ENCODE results near the gene HS3ST4.

Gene HS3ST4

GRCh38 chr16:25834101-25834500 is 142.3 kb downstream of the HS3ST4 start:
- Histone ChIP-seq H3K4me1 (ENCODE audit: insufficient read depth, low read length) (peaks cover 14% of the 10 kb centered on the region), H3K9me3 (ENCODE audit: insufficient read depth, low read depth, low read length) (0 out of 2 replicates have a peak, but pooled peaks cover under 1% of the 10 kb centered on the region), H3K27me3 (ENCODE audit: insufficient read depth, low read length) (no peaks in the 10 kb centered on the region), H3K27ac (ENCODE audit: low read length) (no peak overlapping the region), H3K4me3 (ENCODE audit: low read length) (no peak overlapping the region), H3K9ac (ENCODE audit: low read depth, low read length) (no peak overlapping the region), H3K36me3 (ENCODE audit: insufficient read depth, low read depth, low read length) (no peaks in the 10 kb centered on the region)

DNA sequence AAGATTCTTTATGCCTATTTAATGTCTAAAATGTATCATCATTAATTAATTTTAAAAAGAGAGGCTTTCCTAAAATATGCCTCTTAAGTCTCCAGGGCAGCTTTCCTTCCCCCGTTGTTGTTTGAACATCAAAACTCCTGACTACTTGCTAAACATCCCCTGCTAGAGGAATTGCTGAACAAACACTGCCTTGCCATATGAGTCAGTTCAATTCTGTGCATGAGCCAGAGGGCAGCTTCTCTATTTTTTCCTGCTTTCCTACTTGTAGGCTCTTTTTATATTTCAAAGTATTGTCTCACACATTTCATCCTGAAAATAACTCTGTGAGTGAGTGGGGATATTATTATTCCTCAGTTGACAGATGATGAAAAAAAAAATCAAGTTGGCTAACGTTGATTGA is 143.4 kb downstream of the HS3ST4 start:
- Histone ChIP-seq H3K9me3 (ENCODE audit: insufficient read depth, low read depth, low read length) (no peaks in the 10 kb centered on the region), H3K27ac (ENCODE audit: low read length) (no peak overlapping the region)

DNA sequence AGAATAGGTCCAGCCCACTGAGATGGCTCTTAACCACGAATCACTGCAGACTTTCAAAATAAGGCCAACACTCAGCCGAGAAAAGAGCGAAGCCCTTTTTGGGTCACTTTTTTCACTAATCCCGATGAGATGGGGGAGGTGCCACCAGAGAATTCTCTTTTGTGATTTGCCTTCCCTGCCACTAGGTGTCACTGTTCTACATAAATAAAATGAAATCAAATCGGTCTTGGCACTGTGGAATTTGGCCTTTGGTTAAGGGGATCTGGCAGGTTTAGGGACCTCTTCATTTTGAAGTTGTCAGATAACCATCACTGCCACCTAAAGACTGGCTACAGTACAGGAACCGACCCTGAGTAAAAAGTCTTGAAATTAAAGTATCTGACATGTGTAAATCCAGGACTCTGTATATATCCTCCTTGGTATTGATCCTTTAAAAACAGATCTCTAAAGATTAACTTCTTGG is 147.0 kb downstream of the HS3ST4 start:
- Histone ChIP-seq H3K36me3 (ENCODE audit: insufficient read depth, low read depth, low read length) (no peaks in the 10 kb centered on the region), H3K4me3 (ENCODE audit: low read length) (peak overlapping the region; percentile 48; the same call in 1 of the 2 replicates), H3K27me3 (ENCODE audit: insufficient read depth, low read length) (no peaks in the 10 kb centered on the region), H3K4me1 (ENCODE audit: insufficient read depth, low read length) (peaks cover 9% of the 10 kb centered on the region), H3K27ac (ENCODE audit: low read length) (no peak overlapping the region), H3K9ac (ENCODE audit: low read depth, low read length) (no peak overlapping the region; the same call in 1 of the 2 replicates), H3K9me3 (ENCODE audit: insufficient read depth, low read depth, low read length) (no peaks in the 10 kb centered on the region)

More for the DNA sequence above, 143.4 kb downstream of the HS3ST4 start:
- H3K4me1 ChIP-seq (ENCODE audit: insufficient read depth, low read length): peaks cover 14% of the 10 kb centered on the region
- no peak overlapping the region for H3K9ac ChIP-seq (ENCODE audit: low read depth, low read length)
- no peaks in the 10 kb centered on the region for H3K27me3 ChIP-seq (ENCODE audit: insufficient read depth, low read length)
- no peak overlapping the region for H3K4me3 ChIP-seq (ENCODE audit: low read length)
- no peaks in the 10 kb centered on the region for H3K36me3 ChIP-seq (ENCODE audit: insufficient read depth, low read depth, low read length)

DNA sequence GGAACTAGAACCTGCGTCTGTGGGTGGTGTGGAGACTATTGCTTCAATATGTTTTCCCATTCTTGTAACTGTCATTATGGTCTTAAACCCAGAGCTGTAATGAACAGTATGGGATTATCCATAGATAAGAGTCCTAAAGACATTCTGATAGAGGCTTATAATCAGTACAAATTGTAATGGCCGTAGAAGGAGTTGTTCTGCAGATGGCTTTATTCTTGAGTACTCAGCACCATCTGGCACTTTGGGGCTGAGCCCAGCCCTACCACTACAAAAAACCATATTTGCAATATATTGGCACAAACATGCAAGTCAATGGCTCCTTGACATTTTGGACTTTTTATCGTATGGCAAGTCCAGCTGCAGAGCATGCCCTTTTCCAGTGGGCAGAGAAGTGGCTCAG is 150.0 kb downstream of the HS3ST4 start:
- no peaks in the 10 kb centered on the region for H3K27me3 ChIP-seq (ENCODE audit: insufficient read depth, low read length)
- H3K4me1 ChIP-seq (ENCODE audit: insufficient read depth, low read length): peaks cover 7% of the 10 kb centered on the region; the same call in 1 of the 2 replicates
- H3K4me3 ChIP-seq (ENCODE audit: low read length): no peak overlapping the region
- no peaks in the 10 kb centered on the region for H3K9me3 ChIP-seq (ENCODE audit: insufficient read depth, low read depth, low read length)
- no peaks in the 10 kb centered on the region for H3K36me3 ChIP-seq (ENCODE audit: insufficient read depth, low read depth, low read length)
- no peak overlapping the region for H3K9ac ChIP-seq (ENCODE audit: low read depth, low read length)
- H3K27ac ChIP-seq (ENCODE audit: low read length): no peak overlapping the region

GRCh38 chr16:25845901-25846300 is 154.1 kb downstream of the HS3ST4 start:
- Histone ChIP-seq H3K36me3 (ENCODE audit: insufficient read depth, low read depth, low read length) (no peaks in the 10 kb centered on the region), H3K4me1 (ENCODE audit: insufficient read depth, low read length) (no peaks in the 10 kb centered on the region), H3K9ac (ENCODE audit: low read depth, low read length) (no peak overlapping the region), H3K27me3 (ENCODE audit: insufficient read depth, low read length) (no peaks in the 10 kb centered on the region), H3K27ac (ENCODE audit: low read length) (no peak overlapping the region), H3K9me3 (ENCODE audit: insufficient read depth, low read depth, low read length) (no peaks in the 10 kb centered on the region), H3K4me3 (ENCODE audit: low read length) (no peak overlapping the region)

DNA sequence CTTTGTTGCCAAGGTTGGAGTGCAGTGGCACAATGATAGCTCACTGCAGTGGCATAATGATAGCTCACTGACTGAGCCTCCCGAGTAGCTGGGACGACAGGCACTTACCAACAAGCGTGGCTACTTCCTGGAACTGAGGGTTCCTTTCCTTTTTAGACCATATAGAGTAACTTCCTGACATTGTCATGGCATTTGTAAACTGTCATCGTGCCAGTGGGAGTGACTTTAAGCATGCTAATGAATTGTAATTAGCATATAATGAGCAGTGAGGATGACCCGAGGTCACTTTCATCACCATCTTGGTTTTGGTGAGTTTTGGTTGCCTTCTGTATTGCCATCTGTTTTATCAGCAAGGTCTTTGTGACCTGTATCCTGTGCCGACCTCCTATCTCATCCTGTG is 162.4 kb downstream of the HS3ST4 start:
- peak overlapping the region; percentile 34 for H3K27ac ChIP-seq (ENCODE audit: low read length)
- no peaks in the 10 kb centered on the region for H3K36me3 ChIP-seq (ENCODE audit: insufficient read depth, low read depth, low read length)
- no peaks in the 10 kb centered on the region for H3K9me3 ChIP-seq (ENCODE audit: insufficient read depth, low read depth, low read length)
- H3K9ac ChIP-seq (ENCODE audit: low read depth, low read length): no peak overlapping the region
- peak overlapping the region; percentile 53; the same call in 1 of the 2 replicates for H3K4me3 ChIP-seq (ENCODE audit: low read length)
- no peaks in the 10 kb centered on the region for H3K27me3 ChIP-seq (ENCODE audit: insufficient read depth, low read length)
- peaks cover 43% of the 10 kb centered on the region for H3K4me1 ChIP-seq (ENCODE audit: insufficient read depth, low read length)

DNA sequence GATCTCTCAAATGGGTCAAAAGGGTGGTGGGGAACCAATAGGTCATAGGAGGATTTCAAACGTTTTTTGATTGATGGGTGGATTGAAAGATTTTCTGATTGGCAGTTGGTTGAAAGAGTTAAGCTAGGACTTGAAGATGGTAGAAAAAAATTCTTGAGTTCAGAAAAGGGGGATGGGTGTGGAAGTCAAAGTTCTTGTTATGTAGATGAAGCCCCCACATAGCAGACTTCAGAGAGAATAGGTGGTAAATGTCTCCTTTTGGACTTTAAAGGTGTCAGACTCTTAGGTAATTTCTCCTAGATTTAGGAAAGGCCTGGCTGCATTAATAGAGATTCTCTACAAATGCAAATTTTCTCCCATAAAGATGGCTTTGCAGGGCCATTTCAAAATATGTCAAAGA is 163.3 kb downstream of the HS3ST4 start:
- H3K4me3 ChIP-seq (ENCODE audit: low read length): peak overlapping the region; percentile 53

DNA sequence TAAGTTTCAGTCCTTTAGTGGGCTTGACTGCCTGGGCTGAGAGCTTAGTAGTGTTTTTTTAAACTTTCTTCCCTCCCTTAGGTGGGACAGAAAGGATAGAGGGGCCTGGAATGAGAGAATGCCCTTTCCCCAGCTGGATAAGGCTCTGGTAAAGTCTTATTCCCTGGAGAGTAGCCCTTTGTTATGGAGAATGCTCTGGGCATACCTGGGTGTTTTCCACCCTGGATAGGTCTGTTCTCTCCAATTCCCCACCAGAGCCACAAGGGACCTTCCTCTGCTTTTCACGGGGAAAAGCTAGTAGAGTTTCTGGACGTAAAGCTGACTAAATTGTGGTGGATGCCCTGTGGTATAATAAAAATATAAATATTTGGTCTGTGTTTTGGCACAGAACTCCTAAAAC is 164.1 kb downstream of the HS3ST4 start:
- Histone ChIP-seq H3K27ac (ENCODE audit: low read length) (peak overlapping the region; percentile 64), H3K4me3 (ENCODE audit: low read length) (peak overlapping the region; percentile 53), H3K9me3 (ENCODE audit: insufficient read depth, low read depth, low read length) (no peaks in the 10 kb centered on the region), H3K27me3 (ENCODE audit: insufficient read depth, low read length) (no peaks in the 10 kb centered on the region), H3K9ac (ENCODE audit: low read depth, low read length) (peak overlapping the region; percentile 69), H3K36me3 (ENCODE audit: insufficient read depth, low read depth, low read length) (no peaks in the 10 kb centered on the region), H3K4me1 (ENCODE audit: insufficient read depth, low read length) (peaks cover 43% of the 10 kb centered on the region)

More for the DNA sequence above, 163.3 kb downstream of the HS3ST4 start:
- Histone ChIP-seq H3K27ac (ENCODE audit: low read length) (peak overlapping the region; percentile 64), H3K4me1 (ENCODE audit: insufficient read depth, low read length) (peaks cover 43% of the 10 kb centered on the region), H3K36me3 (ENCODE audit: insufficient read depth, low read depth, low read length) (no peaks in the 10 kb centered on the region), H3K9me3 (ENCODE audit: insufficient read depth, low read depth, low read length) (no peaks in the 10 kb centered on the region), H3K27me3 (ENCODE audit: insufficient read depth, low read length) (no peaks in the 10 kb centered on the region), H3K9ac (ENCODE audit: low read depth, low read length) (peak overlapping the region; percentile 69)

- no peak overlapping the region for H3K9ac ChIP-seq (ENCODE audit: low read depth, low read length)
- no peak overlapping the region for H3K4me3 ChIP-seq (ENCODE audit: low read length)
- H3K4me1 ChIP-seq (ENCODE audit: insufficient read depth, low read length): peaks cover 26% of the 10 kb centered on the region
- no peak overlapping the region for H3K27ac ChIP-seq (ENCODE audit: low read length)
- no peaks in the 10 kb centered on the region for H3K9me3 ChIP-seq (ENCODE audit: insufficient read depth, low read depth, low read length)
- no peaks in the 10 kb centered on the region for H3K36me3 ChIP-seq (ENCODE audit: insufficient read depth, low read depth, low read length)
- no peaks in the 10 kb centered on the region for H3K27me3 ChIP-seq (ENCODE audit: insufficient read depth, low read length)
These were observed 167.9 kb downstream of the HS3ST4 start for GRCh38 chr16:25859645-25860044.

DNA sequence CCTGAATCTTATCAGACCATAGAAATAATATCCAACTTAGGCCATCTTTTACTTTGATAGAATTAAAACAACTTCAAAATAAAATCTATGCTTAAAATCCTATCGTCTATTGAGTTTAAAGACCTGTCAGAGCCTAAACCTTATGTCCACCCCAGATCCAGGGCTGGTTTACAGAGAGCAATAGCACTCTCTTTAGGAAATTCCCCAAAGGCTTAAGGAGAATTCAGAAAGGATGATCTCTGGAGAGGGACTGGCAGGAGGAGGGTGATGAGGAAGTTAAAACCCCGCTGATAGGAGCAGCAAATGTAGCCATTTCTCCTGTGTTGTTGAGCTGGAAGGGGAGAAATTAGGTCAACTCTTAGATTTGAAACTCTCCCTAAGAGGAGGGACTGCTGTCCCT is 175.3 kb downstream of the HS3ST4 start:
- Histone ChIP-seq H3K4me3 (ENCODE audit: low read length) (no peak overlapping the region), H3K27me3 (ENCODE audit: insufficient read depth, low read length) (no peaks in the 10 kb centered on the region), H3K9me3 (ENCODE audit: insufficient read depth, low read depth, low read length) (no peaks in the 10 kb centered on the region), H3K4me1 (ENCODE audit: insufficient read depth, low read length) (peaks cover 10% of the 10 kb centered on the region; the same call in 1 of the 2 replicates), H3K36me3 (ENCODE audit: insufficient read depth, low read depth, low read length) (no peaks in the 10 kb centered on the region), H3K27ac (ENCODE audit: low read length) (no peak overlapping the region), H3K9ac (ENCODE audit: low read depth, low read length) (no peak overlapping the region)

DNA sequence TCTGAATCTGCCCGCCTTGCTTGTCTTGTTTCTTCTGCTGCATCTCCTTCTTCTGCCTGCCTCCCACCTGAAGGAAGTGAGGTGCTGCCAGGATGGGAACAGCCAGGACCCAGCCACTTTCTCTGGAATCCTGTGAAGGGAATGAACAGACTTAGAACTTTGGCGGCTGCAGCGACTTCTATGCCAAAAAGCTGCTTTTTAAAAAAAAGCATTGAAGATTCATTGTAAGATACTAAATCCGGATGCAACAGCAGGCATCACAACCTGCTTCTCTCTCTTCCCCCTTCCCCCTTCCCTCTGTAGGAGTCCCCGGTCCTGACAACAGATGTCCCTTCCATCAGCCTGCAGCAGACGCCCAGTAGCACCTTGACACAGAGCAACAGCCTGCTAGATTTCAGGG is 176.3 kb downstream of the HS3ST4 start:
- H3K27ac ChIP-seq (ENCODE audit: low read length): no peak overlapping the region
- H3K9me3 ChIP-seq (ENCODE audit: insufficient read depth, low read depth, low read length): no peaks in the 10 kb centered on the region
- H3K36me3 ChIP-seq (ENCODE audit: insufficient read depth, low read depth, low read length): no peaks in the 10 kb centered on the region
- no peak overlapping the region for H3K9ac ChIP-seq (ENCODE audit: low read depth, low read length)
- H3K4me3 ChIP-seq (ENCODE audit: low read length): no peak overlapping the region
- no peaks in the 10 kb centered on the region for H3K27me3 ChIP-seq (ENCODE audit: insufficient read depth, low read length)
- H3K4me1 ChIP-seq (ENCODE audit: insufficient read depth, low read length): peaks cover 10% of the 10 kb centered on the region; the same call in 1 of the 2 replicates

DNA sequence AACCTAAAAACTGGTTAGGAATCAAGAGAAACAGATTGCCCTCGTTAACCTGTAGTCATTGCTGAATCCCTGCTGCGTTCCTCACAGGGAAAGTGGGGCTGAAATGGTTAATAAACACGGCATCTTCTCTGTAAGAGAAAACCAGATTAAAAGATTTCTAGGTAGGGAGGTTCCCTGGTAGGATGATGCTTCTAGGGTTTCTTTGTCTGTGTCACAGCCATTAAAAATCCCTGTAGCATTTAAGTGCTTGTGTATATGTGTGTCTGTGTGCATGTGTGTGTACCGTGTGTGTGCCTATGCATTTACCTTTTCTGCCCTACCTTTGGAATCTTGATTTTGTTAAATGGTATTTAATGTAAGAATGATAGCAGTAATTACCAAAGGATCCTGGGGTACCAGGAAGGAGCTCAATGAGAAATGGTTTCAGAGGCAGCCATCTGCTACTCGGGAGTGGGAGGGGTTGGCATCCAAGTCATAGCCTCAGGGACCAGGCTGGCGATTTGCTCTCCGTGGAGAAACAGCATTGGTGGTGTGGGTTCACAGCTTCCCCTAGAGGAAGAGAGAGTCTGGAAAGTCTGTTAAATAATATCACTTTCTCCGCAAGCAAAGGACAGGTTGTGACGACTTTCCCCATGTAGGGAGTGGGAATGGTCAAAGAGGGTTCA is 177.1 kb downstream of the HS3ST4 start:
- Histone ChIP-seq H3K27ac (ENCODE audit: low read length) (no peak overlapping the region), H3K9ac (ENCODE audit: low read depth, low read length) (no peak overlapping the region), H3K9me3 (ENCODE audit: insufficient read depth, low read depth, low read length) (no peaks in the 10 kb centered on the region), H3K4me3 (ENCODE audit: low read length) (no peak overlapping the region), H3K4me1 (ENCODE audit: insufficient read depth, low read length) (peaks cover 10% of the 10 kb centered on the region; the same call in 1 of the 2 replicates), H3K36me3 (ENCODE audit: insufficient read depth, low read depth, low read length) (no peaks in the 10 kb centered on the region), H3K27me3 (ENCODE audit: insufficient read depth, low read length) (no peaks in the 10 kb centered on the region)

All from iPS-20b (cell line).